ENCODE data around the gene MVB12B.

MVB12B gene

DNA sequence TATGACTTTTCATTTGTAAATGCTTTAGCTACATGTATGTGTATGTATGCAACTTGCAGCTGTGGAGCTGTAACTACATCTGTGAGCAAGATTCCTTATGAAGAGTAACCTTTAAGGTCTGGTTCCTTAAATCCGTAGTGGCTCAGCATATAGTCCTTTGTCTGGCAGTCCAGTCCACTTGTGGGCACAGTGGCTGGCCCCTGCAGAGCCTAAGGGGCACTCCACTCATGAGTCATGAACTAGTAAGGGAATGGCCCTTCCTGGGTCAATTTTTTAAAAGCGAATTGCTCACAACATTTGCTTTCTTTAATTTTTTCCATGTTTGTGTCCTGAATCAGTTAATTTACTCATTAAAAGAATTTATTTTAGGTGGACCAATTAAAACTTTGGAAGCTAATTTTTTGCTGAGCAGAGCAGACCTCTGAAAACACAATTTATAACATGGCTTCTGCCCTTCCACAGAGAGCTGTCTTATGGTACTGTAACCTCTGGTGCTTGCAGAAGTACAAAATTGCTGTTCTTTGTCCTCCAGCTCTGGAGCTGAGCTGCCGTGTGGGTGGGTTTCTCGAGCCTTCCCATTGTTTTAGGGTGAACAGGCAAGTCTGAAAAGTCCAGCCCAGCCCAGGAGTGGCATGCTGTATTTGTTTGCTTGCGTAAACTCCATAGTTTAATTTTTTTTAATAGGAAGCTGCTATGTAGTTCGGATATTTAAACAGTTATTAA is 110.1 kb downstream of the MVB12B start:
- no peak for DNase-seq

DNA sequence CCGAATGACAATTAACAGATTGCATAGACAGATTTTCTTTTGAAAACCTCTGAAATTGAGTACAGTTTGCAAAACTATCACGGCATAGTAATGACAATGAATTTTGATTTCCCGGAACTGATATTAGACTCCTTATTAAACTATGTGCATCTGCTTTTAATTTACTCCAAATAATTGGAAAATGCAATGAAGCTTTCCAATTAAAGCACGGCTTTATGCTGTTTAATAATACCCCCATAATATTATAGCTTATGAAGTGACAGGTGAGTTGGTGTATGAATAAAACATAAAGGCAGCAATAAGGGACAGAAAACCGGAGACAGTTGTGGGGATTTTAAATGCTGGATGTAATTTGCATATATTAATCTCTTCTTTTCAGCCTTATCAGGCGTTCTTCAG is 110.6 kb downstream of the MVB12B start:
- DNase-seq, result no peak

DNA sequence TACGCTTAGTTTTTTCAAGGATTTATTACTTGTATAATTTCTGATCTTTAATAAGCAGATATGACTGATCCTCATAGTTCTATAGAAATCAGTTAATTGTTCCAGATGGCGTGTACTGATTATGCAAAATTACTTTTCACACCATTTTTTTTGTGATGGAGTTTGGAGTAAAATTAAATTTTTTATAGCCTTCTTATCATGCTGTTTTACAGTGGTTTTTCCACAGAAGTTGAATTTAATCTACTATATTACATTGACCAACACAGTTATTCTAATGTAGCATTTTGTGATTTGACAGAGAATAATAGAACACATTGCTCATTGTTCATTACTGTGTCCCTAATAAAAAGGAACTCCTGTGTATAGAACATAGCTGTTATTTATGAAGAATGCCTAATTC is 111.1 kb downstream of the MVB12B start:
- no peak for DNase-seq

DNA sequence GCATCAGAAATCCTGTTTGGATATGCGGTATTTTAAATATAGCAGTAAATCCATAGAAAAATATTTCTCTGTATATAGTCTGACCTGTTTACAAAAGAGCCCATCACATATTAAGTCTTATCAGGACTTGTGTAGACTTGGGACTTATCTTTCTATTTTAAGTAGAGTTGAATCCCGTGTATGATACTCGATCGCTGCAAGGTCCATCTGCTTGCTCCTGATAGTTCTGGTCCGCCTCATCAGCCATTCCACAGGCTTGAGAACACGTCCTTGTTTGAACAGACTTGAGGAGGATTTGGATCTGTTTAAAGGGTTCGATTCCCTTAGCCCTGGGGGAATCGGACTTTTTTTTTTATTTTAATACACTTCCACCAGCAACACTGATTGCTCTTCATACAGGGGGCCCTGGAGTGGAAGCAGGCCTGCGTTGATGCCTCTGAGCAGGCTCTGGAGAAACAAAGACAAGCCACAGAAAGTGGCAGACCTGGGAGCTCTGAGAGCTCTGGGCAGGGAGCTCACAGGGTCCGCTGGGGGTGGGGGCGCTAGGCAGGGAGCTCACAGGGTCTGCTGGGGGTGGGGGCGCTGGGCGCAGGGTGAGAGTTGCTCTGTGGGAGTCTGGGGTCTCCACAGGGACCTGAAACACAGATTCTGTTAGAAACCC is 112.2 kb downstream of the MVB12B start:
- no peak for DNase-seq

DNA sequence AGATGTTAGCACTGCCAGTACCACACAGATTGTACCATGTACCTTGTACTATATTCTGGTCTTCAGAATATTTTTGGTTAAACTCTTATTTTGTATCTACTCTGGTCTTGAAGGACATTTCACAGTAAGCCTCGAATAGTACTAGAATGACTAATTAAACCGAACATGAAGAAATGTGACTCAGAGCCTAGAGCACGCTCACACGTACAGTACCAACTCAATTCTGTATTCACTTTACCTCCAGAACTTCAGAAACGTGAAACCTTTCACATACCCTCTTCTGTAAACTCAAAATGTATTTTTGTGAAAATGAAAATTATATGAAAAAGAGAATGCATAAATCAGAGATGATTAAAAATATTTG is 112.8 kb downstream of the MVB12B start:
- no peak for DNase-seq

DNA sequence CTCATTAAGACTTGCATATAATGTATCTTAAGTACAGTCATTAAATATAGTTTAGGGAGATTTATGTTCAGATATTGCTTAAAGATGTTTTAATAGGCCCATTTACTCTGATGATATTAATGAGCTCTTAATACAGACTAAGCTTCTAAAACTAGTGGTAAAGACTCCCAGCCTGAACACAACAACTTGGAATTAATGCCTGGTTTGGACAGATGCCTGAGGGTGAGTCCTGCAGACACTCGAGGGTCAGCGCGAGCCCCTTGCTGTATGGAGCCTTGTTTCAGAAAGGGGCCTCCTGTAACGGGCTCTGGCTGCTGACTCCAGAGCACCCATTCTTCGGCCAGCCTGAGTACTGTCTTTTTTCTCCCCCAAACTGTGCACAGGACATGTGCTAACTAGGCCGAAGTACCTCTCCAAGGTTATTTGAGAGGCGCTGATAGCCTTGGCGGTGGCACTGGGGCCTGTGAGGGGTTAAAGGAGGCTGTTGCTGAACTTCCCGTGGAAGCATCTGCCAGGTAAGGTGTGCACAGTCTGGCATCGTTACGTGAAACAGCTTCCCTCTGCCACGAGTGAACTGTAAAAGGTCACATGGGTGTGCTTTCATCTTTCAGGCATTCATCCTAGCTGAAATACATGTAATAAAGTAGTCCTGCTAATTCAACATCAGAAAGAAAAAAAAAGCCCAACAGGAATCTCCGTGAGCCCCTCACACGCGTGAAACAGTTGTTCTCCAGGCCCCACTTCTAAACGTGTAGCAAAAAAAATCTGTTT is 113.4 kb downstream of the MVB12B start:
- no peak for DNase-seq

DNA sequence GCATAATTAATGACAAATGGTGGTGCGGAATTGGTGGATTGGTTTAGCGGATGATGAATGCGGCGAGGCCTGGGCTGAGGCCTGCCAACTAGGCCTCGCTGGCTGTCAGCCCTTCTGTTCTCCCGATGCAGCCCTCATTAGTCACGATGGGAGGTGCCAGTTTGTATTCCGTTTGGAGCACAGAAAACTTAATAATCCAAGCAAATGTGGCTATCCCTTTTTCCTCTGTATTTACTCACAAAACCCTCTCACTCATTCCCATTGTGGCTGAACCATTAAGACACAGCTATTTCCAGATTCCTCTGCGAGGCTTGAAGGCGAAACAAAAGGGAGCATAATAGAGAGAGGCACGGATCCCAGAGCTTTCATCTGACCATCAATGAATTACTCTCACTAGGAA is 114.3 kb downstream of the MVB12B start:
- no peak for DNase-seq

DNA sequence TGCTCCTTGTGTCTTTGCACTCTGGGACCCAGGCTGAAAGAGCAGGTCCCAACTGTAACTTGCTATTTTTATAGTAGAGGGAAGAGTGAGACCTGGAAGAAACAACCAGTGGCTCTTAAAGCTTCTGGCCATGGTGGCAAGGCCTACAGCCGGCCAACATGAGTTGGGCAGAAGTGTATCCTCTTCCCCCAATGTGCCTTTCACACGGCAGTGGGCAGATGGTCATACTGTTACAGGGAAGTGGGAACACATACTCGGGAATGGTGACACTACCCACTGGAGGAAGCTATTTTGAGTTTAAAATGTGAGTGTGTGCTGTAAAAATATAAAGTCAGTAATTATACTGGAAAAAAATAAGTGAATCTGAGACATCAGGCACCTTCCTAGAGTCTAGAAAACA is 116.0 kb downstream of the MVB12B start:
- no peak for DNase-seq

DNA sequence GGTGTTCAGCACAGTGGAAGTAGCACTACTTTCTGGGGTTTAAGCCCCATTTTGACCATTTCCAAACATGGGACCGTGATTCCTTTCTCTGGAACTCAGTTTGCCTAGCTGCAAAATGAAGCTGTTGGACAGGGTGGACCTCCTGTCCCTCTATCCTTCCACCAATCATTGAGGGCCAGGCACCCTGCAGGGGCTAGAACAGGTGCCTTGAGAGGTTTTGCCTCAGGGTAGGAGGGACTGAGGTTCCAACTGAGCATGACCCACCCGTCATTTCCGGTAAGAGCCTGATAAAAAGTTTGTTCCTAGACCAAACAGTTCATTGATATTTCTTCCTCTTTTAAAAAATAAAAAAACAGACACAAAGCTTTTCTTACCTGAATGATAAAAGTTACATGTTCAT is 116.5 kb downstream of the MVB12B start:
- no peak for DNase-seq

DNA sequence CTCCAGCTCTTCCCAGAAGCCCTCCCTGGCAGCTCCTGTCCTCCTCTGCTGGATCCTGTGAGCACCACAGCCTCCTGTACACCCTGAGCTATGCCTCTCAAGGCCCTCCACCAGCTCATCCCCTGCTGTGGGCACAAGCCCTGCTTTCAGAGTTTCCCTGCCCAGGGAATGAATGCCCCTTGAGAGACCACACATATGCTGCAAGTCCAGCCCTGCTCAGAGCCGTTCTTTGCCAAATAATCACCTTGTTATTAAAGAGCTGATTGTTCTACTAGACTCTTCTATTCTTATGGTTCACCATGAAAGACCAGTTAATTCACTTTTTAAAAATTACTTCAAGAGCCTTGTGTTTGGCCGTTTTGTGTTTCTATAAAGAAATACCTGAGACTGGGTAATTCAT is 121.5 kb downstream of the MVB12B start:
- DNase-seq, result no peak

DNA sequence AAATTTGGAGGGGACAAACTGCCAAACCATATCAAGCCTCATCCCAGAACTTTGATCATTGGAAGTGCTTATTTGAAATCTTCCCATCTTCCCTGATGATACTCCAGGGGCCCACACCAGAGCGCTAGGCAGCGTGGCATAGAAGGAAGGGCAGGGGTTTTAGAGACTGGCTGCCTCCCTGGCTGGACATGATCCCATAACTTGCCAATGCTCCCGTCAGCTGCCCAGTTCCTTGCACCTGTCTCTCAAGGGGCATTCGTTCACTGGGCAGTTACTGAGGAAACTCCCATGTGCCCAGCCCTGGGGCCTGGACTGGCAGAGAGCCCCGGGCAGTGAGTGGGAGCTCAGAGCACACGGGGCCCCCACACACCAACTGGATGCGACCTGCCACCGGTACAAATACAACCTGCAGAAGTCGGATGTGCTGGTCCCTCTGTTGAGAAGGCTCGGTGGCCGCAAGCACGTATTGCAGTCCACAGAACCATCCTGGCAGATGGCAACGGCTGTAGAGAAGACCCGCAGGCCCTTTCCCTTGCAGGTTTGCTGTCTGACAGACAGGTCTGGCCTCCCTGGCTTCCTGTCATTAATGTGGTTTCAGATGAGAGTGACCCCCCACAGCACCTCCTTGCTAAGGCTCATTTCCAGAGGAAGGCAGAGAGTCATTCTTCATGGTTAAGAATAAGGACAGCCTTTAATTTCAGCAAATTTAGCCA is 122.4 kb downstream of the MVB12B start:
- DNase-seq, result no peak

DNA sequence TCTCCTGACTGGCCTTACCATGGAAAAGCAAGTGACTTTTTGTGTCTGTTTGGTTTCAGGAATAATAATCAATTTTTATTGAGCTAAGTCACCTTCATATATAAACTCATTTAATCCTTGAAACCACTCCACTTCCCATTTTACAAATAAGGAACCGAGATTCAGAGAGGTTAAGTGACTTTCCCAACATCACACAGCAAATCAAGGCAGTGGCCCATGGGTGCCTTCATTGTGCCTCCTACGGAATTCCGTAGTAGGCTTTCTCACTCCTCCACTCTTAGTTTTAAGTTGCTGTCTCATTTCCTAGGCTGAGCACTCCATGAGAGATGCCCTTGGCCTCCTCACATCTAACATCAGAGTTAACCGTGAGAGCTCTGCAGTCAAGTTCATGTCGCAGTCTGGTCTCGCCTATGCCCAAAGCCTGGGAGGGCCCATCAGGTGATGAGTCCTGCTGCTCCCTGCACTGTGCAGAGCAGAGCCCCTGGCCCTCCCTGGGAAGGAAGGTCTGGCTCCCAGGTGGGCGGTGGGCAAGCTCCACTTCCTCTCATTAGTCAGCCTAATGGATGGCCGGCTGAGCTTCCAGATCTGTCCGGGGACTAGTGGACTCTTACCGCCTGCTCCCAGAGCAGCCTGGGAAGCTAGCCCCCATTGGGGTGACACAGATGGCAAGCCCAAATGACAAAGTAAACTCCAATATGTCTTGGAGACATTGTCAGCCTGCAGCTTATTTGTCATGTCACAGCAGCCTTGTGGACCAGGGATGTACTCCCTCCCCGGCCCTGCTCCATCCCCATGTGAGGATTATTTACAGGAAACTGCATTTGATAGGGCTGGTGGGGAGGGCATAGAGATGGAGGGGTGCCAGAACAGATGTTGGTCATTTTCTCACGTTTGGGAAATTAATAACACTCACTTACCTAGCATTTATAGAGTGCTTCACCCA is 123.4 kb downstream of the MVB12B start:
- DNase-seq, result no peak

DNA sequence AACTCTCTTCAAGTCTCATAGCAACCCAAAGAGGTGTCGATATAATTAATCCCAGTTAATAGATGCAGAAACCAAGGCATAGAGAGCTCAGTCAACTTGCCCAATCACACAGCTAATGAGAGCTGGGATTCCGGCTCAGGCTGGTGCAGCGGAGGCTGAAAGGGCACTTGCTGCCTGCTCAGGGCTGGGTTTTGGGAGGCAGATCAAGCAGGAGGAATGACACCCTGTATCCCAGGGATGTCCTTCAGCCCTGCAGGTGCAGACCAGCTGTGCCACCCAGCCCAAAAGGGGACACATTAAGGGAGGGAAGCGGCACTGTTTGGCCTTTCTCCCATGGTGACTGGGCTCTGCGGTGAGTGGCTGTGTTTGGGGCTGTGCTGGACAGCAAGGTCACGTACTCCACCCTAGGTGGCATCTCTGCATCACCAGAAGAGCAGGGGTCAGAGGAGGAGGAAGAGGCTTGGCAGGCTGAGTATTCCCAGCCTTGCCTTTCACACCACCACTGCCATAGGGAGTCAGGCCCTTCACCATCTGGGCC is 124.1 kb downstream of the MVB12B start:
- no peak for DNase-seq

DNA sequence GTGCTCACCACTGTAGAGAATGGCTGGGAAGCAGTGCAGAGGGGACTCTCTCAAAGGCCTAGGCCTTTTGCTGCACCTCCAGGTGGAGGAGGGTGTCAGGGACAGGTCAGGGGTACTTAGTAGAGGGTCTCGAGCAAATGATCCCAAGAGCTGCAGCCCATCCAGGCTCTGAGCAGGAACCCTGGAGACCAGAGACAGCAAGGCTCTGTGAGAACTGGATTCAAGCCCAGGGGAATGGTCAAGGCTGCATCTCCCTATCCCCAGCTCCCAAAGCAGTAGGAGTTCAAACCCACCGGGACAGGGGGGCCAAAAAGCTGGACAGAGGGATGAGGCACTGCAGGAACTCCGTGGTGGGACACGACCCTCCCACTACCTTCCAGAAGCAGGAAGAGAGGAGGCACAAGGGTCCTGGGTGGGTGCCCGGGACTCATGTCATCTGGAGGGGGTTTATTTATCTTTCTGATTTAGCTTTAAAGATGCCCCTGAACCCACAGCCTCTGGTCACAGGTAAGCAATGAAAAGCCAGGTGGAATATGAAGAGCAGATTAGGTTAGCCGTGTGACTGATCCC is 124.8 kb downstream of the MVB12B start:
- no peak for DNase-seq

DNA sequence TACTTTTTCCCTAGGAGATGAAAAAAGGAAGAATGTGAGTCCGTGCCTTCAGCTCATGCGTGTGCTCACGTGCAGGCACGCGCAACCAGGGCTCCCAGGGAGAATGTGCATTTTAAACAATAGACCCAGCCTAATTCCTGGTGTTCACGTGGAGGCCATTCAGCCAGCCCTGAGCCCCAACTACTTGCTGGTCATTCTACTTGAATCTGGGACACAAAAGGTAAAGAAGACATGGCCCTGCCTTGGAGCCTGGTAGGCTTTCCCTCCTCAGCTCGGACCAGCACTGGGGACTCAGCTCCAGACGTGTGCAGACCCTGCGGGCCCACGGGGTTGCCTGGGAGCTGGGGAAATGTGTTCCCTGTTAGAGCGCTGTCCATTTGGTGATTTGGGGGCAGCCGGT is 125.5 kb downstream of the MVB12B start:
- no peak for DNase-seq

DNA sequence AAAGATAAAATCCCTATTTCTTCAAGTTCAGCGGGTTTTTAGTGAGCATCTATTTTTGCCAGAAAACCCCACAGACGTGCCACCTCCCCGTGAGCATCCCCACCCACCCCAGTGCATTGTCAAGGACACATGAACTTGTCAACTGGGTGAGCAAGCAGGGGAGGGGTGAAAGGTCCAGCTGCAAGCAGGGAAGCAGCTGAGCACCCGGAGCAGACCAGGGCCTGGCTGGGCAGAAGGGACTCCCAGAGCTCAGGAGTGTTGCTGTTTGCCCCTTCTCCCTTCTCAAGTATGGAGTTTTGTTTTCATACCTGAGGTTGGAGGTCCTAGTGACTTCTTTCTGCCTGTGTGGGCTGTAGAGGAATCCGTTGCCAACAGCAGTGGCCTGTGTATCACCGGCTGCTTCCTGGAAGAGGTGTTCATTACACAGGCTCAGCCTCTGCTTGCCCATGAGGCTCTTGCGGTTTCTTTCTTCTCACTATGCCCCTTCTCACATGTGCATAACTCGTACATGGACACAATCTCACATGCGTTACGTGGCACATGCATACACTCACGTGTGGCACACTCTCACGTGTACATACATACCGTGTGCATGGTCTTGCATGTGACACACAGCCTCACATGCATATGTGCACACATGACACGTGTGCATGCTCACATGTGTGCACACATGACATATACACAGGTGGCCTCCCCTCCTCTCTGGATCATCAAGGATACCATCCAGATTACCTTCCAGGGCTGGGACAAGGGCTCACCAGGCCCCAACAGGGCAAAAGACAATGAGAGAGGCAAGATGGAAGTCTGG is 126.7 kb downstream of the MVB12B start:
- DNase-seq, result no peak

DNA sequence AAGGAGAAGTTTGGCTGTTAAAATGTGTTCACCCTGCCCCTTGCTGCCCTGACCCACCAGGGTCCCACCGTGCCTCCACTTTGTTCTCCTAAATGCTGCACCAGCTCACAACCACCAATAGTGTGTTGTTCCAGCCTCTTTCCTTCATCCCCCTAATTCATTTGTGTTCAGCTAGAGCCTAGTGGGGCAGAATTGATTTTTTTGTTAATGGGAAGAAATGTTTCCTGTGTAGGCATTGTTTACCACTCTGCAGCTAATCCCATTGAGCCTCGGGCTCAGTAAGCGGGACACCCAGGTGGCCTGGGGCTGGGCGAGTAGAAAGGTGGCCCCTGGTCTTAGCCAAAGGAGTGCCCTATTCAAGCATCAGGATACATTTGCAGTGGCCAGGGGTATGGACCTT is 127.6 kb downstream of the MVB12B start:
- DNase-seq, result no peak

DNA sequence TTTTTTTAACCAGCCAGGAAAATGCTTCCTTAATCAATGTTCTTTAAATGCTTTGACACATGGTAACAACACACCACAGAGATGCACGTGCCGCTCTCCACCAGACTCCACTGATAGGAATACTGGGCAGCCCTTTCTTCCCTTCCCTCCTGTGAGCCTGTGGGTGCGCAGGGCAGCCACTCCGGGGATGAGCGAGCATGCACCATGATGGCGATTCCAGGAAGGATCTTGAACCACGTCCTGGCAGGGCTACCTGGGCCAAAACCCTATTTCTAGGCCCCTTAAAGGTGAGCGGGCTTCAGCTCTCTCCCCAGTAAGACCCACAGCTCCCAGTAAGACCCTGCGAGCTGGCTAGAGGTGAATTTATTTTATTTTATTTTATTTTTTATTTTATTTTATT is 128.2 kb downstream of the MVB12B start:
- no peak for DNase-seq

DNA sequence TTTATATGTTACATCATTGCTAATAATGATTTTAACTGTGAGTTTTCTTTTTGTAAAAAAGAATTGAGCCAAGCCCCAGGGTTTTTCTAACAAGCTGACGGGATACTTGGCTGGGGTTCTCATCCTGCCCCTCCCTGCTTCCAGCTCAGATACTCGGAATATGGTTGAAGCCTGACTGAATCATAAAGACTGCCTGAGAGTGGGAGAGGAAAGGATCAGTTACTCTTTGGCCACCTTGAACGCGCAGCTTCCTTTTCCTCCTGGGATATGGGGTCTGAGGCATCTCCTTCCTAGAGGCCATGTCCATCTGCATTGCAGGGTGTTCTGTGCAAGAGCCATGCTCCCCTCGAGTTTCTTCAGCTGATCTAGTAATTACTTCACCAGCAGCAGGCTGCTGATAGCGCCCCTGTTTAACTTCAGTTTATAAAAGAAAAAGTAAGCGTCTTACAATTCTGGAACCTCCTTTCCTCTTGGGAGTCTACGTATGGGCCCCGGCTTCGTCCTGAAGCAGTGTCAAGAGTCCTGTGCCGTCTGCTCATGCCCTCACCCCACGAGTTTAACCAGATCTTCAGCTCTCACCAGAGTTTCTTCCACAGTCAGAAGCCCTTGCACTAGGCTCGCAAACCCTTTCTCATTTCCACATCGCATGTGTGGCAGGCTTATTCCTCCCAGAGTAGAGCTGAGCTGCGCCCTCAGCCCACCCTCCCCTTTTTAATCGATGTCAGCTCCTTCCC is 130.0 kb downstream of the MVB12B start:
- DNase-seq, result no peak

DNA sequence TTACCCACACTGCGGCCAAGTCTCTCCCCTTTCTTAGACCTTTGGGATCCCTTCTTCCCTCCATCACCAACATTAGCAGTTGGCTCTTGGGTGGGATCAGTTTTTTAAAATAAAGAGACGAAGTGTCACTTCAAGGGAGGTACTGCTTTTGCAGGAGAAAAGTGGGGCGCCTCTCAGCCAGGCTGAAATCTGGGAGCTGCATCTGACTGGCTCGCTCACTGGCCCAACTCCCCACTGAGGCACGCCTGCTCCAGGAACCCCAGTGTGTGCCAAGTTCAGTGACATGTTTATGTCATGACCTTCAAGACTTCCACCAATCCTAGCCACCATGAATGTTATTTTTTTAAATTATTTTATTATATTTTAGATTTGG is 130.5 kb downstream of the MVB12B start:
- DNase-seq, result no peak

All from NCI-H748 treated with DMSO at 0.1 percent for 48 hours (cell line).